HCT116 (cell line): Measurements from ENCODE around the gene MYL12B. TPM values are rescaled to one million over a fixed set of nuclear protein-coding genes. Genes with fewer than 3 reads are reported as not detected.

ENCODE experiments used
- ATAC-seq: fragments of 200-7000 bp; cut with Tn5 transposase; 2 replicates; pipeline ENCODE4 v1.9.1; 2020; ENCODE audit warnings: mild to moderate bottlenecking, moderate library complexity
- BruUV-seq: library from RNA; stranded (reverse); fragments of 400-500 nt; replicated peaks from 2 replicates; lab custom pipeline; 2021; lab: Mats Ljungman, UMichigan
- CTCF ChIA-PET: fragments of 300-600 bp; sonication (Branson Sonifier 250); formaldehyde crosslinking; loops from one replicate; lab custom pipeline; 2021; ENCODE audit warnings: antibody characterized with exemption; lab: Charles Lee
- POLR2A ChIA-PET: fragments of 300-600, 350-600 bp; sonication (Branson Sonifier 250); formaldehyde crosslinking; loops from one replicate; lab custom pipeline; 2021; ENCODE audit warnings: antibody characterized with exemption; lab: Charles Lee
- RAD21 ChIA-PET, 2 experiments: fragments of 300-600 bp; sonication (Branson Sonifier 250); formaldehyde crosslinking; loops; one replicate each; lab custom pipeline; 2023; ENCODE audit warnings: low total read pairs in 2 of 2; ENCODE audit not compliant: uncharacterized antibody in 2 of 2, unreplicated experiment in 2 of 2, low non-redundant PET in 1 of 2; lab: Charles Lee
- DNase-seq: peaks from one replicate; pipeline ENCODE4 v3.0.0-alpha.2; 2010; ENCODE audit warnings: low read depth, low spot score
- H2AFZ ChIP-seq: fragments of 200-600 bp; shearing (Covaris generic), sonication (generic); 2 replicates; pipeline ENCODE4 v1.6.1; 2017; ENCODE audit warnings: low read depth, mixed run types, mixed read lengths, antibody characterized with exemption, low read length; ENCODE audit not compliant: poor library complexity, severe bottlenecking
- H3K27ac ChIP-seq: 2 replicates; pipeline ENCODE4 v1.5.1; 2012; ENCODE audit warnings: low read depth, low read length
- H3K27me3 ChIP-seq: fragments of 200-600 bp; sonication (generic); 2 replicates; pipeline ENCODE4 v1.6.1; 2016; ENCODE audit warnings: mixed run types, low read length, mixed read lengths; ENCODE audit not compliant: insufficient read depth
- H3K36me3 ChIP-seq, 2 experiments: fragments of 200-500 bp in 1 of 2; fragments of 200-600 bp in 1 of 2; sonication (Bioruptor generic) in 1 of 2; sonication (generic) in 1 of 2; 2 replicates each; pipeline versions ENCODE4 v1.5.1 to v1.6.1; 2014 to 2016; ENCODE audit warnings: low read length in 2 of 2, inconsistent platforms in 1 of 2, mixed read lengths in 1 of 2, mixed run types in 1 of 2; ENCODE audit not compliant: insufficient read depth in 2 of 2, control insufficient read depth in 1 of 2
- H3K4me1 ChIP-seq, 2 experiments: fragments of 200-600 bp in 1 of 2; sonication (generic) in 1 of 2; 2 replicates each; pipeline versions ENCODE4 v1.5.1 to v1.6.1; 2012 to 2017; ENCODE audit warnings: low read length in 2 of 2, inconsistent platforms in 1 of 2, mild to moderate bottlenecking in 1 of 2, mixed read lengths in 1 of 2, mixed run types in 1 of 2, moderate library complexity in 1 of 2; ENCODE audit not compliant: insufficient read depth in 2 of 2, control insufficient read depth in 1 of 2
- H3K4me2 ChIP-seq: fragments of 200-600 bp; sonication (generic); 2 replicates; pipeline ENCODE4 v1.6.1; 2017; ENCODE audit warnings: mixed run types, low read length, mixed read lengths
- H3K4me3 ChIP-seq, 2 experiments: fragments of 200-600 bp in 1 of 2; sonication (generic) in 1 of 2; replicated peaks in 1 of 2; 2 replicates each; pipeline ENCODE4 v1.5.1; 2011 to 2016; ENCODE audit warnings: low read length in 2 of 2, control low read depth in 1 of 2, low read depth in 1 of 2, mild to moderate bottlenecking in 1 of 2, mixed read lengths in 1 of 2, mixed run types in 1 of 2
- H3K79me2 ChIP-seq: fragments of 200-600 bp; sonication (generic); 2 replicates; pipeline ENCODE4 v1.6.1; 2017; ENCODE audit warnings: mild to moderate bottlenecking, mixed run types, low read length, moderate library complexity, mixed read lengths; ENCODE audit not compliant: insufficient read depth
- H3K9ac ChIP-seq: fragments of 200-600 bp; sonication (generic); 2 replicates; pipeline ENCODE4 v1.6.1; 2016; ENCODE audit warnings: low read length, mixed read lengths
- H3K9me2 ChIP-seq: fragments of 200-600 bp; sonication (generic), shearing (Covaris generic); 2 replicates; pipeline ENCODE4 v1.6.1; 2017; ENCODE audit warnings: mixed run types, mild to moderate bottlenecking, moderate library complexity; ENCODE audit not compliant: insufficient read depth
- H3K9me3 ChIP-seq, 2 experiments: fragments of 200-500 bp in 1 of 2; fragments of 200-600 bp in 1 of 2; sonication (Bioruptor generic) in 1 of 2; sonication (generic) in 1 of 2; 2 replicates each; pipeline ENCODE4 v1.6.1; 2014 to 2017; ENCODE audit warnings: low read length in 2 of 2, mixed read lengths in 2 of 2, inconsistent platforms in 1 of 2, low read depth in 1 of 2, mild to moderate bottlenecking in 1 of 2, mixed run types in 1 of 2, moderate library complexity in 1 of 2; ENCODE audit not compliant: control insufficient read depth in 1 of 2, insufficient read depth in 1 of 2
- H4K20me1 ChIP-seq: fragments of 200-600 bp; sonication (generic), shearing (Covaris generic); 2 replicates; pipeline ENCODE4 v1.6.1; 2017; ENCODE audit warnings: mixed run types, mild to moderate bottlenecking, moderate library complexity; ENCODE audit not compliant: insufficient read depth
- ATF3 ChIP-seq: IDR thresholded peaks from 2 replicates; pipeline ENCODE4 v1.6.1; 2012
- CTCF ChIP-seq, 3 experiments: fragments of 200-600 bp in 1 of 3; sonication (generic) in 1 of 3; IDR thresholded peaks in 2 of 3; conservative IDR thresholded peaks in 1 of 3; 2 replicates each; pipeline ENCODE4 v1.5.1; 2012 to 2017; ENCODE audit warnings: low read depth in 2 of 3, low read length in 2 of 3, antibody characterized with exemption in 1 of 3, borderline replicate concordance in 1 of 3, control low read depth in 1 of 3, mild to moderate bottlenecking in 1 of 3, mixed read lengths in 1 of 3, mixed run types in 1 of 3, moderate library complexity in 1 of 3; ENCODE audit not compliant: insufficient read depth in 1 of 3
- EGR1 ChIP-seq: IDR thresholded peaks from 2 replicates; pipeline ENCODE4 v1.6.1; 2012; ENCODE audit warnings: low read depth
- EZH2 ChIP-seq: fragments of 200-600 bp; sonication (generic); IDR thresholded peaks from 2 replicates; pipeline ENCODE4 v1.6.1; 2017; ENCODE audit warnings: antibody characterized with exemption, mixed run types
- EZH2phosphoT487 ChIP-seq: fragments of 200-600 bp; IDR thresholded peaks from 2 replicates; pipeline ENCODE4 v1.6.1; 2018; ENCODE audit warnings: antibody characterized with exemption, borderline replicate concordance
- FOSL1 ChIP-seq: IDR thresholded peaks from 2 replicates; pipeline ENCODE4 v1.6.1; 2012; ENCODE audit warnings: low read depth
- JUND ChIP-seq: IDR thresholded peaks from 2 replicates; pipeline ENCODE4 v1.6.1; 2012
- POLR2A ChIP-seq: IDR thresholded peaks from 2 replicates; pipeline ENCODE4 v1.7.0; 2011; ENCODE audit warnings: borderline replicate concordance; ENCODE audit not compliant: insufficient read depth, insufficient read length; ENCODE audit errors: extremely low read depth
- REST ChIP-seq: IDR thresholded peaks from 2 replicates; pipeline ENCODE4 v1.6.1; 2012; ENCODE audit warnings: low read depth
- SIN3A ChIP-seq: IDR thresholded peaks from 2 replicates; pipeline ENCODE4 v1.6.1; 2012; ENCODE audit warnings: low read depth
- SP1 ChIP-seq: IDR thresholded peaks from 2 replicates; pipeline ENCODE4 v1.6.1; 2012; ENCODE audit warnings: low read depth
- TCF7L2 ChIP-seq: IDR thresholded peaks from 2 replicates; pipeline ENCODE4 v1.7.0; 2011; ENCODE audit warnings: borderline replicate concordance, inconsistent platforms; ENCODE audit not compliant: insufficient read depth, insufficient read length; ENCODE audit errors: extremely low read depth
- YY1 ChIP-seq: IDR thresholded peaks from 2 replicates; pipeline ENCODE4 v1.6.1; 2011; ENCODE audit warnings: low read length, low read depth, moderate library complexity, mild to moderate bottlenecking; ENCODE audit not compliant: insufficient replicate concordance; ENCODE audit errors: extremely low read depth
- ZBTB33 ChIP-seq: IDR thresholded peaks from 2 replicates; pipeline ENCODE4 v1.6.1; 2011; ENCODE audit warnings: mild to moderate bottlenecking, low read length, moderate library complexity; ENCODE audit not compliant: insufficient replicate concordance; ENCODE audit errors: extremely low read depth
- ZNF274 ChIP-seq: fragments of 200-500 bp; sonication (Bioruptor generic); IDR thresholded peaks from 2 replicates; pipeline ENCODE4 v1.6.1; 2014; ENCODE audit warnings: mild to moderate bottlenecking, low read depth, low read length, inconsistent platforms
- intact Hi-C: fragments of 100-400 bp; cut with micrococcal nuclease; formaldehyde crosslinking; loops from 2 replicates; pipeline ENCODE4 v1.10.0; 2022
- total RNA-seq: library from RNA; stranded (reverse); gene quantifications from one replicate; pipeline ENCODE4 v1.2.1, GENCODE V29; 2021; ENCODE audit not compliant: unreplicated experiment

MYL12B gene
- total RNA-seq, 1 experiment from 2014 or later = 403 TPM

- no peak for DNase-seq
- RAD21 ChIA-PET = no interaction called here
- intact Hi-C loops = no loop called here
- Histone ChIP-seq H2AFZ (no peak overlapping the region), H3K9me3 (no peaks in the 10 kb centered on the region), H3K27me3 (no peaks in the 10 kb centered on the region), H3K27ac (no peak overlapping the region), H3K4me2 (no peak overlapping the region), H3K4me1 (peaks cover 32 to 45% of the 10 kb centered on the region in 2 experiments), H3K79me2 (peaks cover 100% of the 10 kb centered on the region), H3K9me2 (no peaks in the 10 kb centered on the region), H3K36me3 (peaks cover 9 to 15% of the 10 kb centered on the region in 2 experiments; a peak in 3 of 4 replicates), H3K9ac (no peak overlapping the region)
- POLR2A ChIA-PET = no interaction called here
- ATAC-seq = no peak
- no TSS peak for BruUV-seq
- CTCF ChIA-PET = no interaction called here
- TF ChIP-seq CTCF (IDR thresholded peaks at IDR 0.05 in 2 of 3, conservative IDR thresholded peaks at IDR 0.05 in 1 of 3; ENCODE audit: borderline replicate concordance in 1 of 3, insufficient read depth in 1 of 3, low read depth in 2 of 3, low read length in 2 of 3) (no peak), YY1 (no peak), FOSL1 (no peak), ATF3 (no peak), POLR2A (no peak), EZH2 (no peak), TCF7L2 (no peak), SP1 (no peak), EGR1 (no peak), SIN3A (no peak), ZBTB33 (no peak), ZNF274 (no peak), REST (no peak), EZH2phosphoT487 (no peak), JUND (no peak)
- TF ChIP-seq, all 23 proteins: peak for 0
- peaks cover 49% of the 10 kb centered on the region; the same call in 1 of the 2 replicates for H4K20me1 ChIP-seq
- no peak overlapping the region for H3K4me3 ChIP-seq
Observed at GRCh38 chr18:3269241-3269913, 7.4 kb downstream of the MYL12B start.
